Ovary (tissue), 3 donors: ENCODE data around the gene ZNF808.
"Not testable (repeated sequence)": the region's sequence is repeated elsewhere in the genome, so short reads cannot be mapped to it uniquely, and the experiment has no call there.

Source experiments
- CTCF ChIP-seq, 3 donors: fragments of 450-650 bp in 2 of 3; fragments of 200-600 bp in 1 of 3; IDR thresholded peaks; one replicate each; pipeline versions ENCODE4 v1.5.1 to v1.8.0; 2016 to 2022; ENCODE audit warnings: antibody characterized with exemption in 3 of 3, mild to moderate bottlenecking in 1 of 3
- POLR2A ChIP-seq: fragments of 450-650 bp; IDR thresholded peaks from one replicate; pipeline ENCODE4 v1.6.1; 2017; ENCODE audit warnings: antibody characterized with exemption, mild to moderate bottlenecking, moderate library complexity
- donor health status: DM: no; HTN: no; CAD: no.

GRCh38 chr19:52593441-52593840, 66.0 kb downstream of the ZNF808 start:
- TF ChIP-seq CTCF (IDR thresholded peaks at IDR 0.05); POLR2A: not testable (repeated sequence)
